NCI-H2227 treated with DMSO at 0.1 percent for 48 hours (cell line): ENCODE data around the gene MAP2K5.
A peak's percentile ranks its signal among the peaks of the same experiment; 100 is the strongest.
"Not testable (repeated sequence)": the region's sequence is repeated elsewhere in the genome, so short reads cannot be mapped to it uniquely, and the experiment has no call there.

ENCODE experiments used
- DNase-seq: peaks from one replicate; lab custom pipeline; 2025; lab: John Stamatoyannopoulos, UW

The MAP2K5 gene

GRCh38 chr15:67672834-67673233 lies 130.3 kb downstream of the MAP2K5 start:
- not testable (repeated sequence) for DNase-seq

- no peak for DNase-seq
These were observed 132.5 kb downstream of the MAP2K5 start for GRCh38 chr15:67674983-67675382.

DNA sequence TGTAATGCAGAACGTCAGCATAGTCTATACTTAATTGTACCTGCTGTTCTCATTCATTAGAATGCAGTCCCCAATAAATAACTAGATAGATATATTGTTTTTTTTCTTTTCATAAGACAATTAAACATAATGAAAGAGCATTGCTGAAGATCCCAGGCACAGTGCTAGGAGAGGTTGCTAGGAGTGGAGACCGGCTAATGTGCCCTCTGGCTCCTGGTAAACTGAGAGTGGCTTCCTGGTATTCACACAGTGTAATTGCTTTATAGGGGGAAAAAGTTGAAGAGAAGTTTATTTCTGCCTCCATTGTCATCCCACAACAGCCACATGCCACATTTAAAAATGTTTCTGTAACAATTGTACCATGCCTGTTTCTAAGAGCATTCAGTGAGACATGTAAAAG lies 135.6 kb downstream of the MAP2K5 start:
- no peak for DNase-seq

DNA sequence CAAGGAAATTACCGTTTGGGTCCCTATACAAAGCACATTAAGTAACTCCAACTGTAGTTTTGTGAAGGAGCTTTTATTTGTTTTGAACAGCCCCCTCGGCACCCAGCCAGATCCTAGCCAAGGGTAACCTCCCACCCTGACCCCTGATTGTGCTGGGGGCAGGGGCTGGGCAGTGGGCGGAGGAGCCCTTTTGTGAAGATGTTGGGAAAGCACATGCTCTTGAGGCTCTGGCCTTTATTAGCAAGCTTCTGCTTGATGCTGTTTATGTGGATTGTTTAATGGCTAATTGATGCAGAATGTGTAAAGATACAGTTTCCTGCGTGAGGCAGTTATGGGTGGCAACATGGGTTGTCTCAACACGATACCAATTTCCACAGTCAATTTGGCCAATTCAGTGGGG lies 136.5 kb downstream of the MAP2K5 start:
- DNase-seq: peak; percentile 72

DNA sequence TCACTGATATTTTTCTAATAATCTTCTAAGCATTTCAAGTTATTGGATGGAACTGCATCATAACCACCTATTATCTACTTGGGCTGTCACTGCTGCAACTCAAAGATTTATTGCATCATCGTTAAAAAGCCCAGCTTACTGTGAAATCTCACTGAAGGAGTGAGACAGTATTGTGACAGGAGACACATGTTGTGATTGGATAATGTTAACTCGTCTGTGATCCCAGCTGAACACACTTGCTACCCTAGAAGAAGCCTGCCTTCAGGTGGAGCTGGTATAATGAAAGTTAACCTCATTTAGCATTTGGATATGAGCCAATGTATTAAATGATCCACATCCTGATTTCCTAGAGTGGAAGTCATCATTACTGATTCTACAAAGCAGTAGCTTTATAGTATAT lies 138.1 kb downstream of the MAP2K5 start:
- DNase-seq: peak; percentile 13

GRCh38 chr15:67685008-67685599 lies 142.6 kb downstream of the MAP2K5 start:
- peak; percentile 6 for DNase-seq

DNA sequence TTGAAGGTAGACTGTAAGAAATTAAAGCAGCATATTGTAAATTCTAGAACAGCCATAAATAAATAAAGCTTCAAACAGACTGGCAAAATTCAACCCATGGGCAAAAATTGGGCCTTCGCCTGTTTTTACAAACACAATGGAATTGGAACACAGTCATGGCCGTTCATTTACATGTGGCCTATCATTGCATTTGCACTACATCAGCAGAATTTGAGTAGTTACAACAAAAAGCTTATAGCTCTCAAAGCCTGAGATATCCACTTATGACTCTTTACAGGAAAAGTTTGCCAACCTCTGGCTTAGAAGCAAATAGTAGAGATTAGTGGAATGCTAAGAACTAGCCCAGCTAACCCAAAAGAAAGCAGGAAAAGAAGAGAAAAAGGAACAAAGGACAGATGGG lies 143.2 kb downstream of the MAP2K5 start:
- no peak for DNase-seq

DNA sequence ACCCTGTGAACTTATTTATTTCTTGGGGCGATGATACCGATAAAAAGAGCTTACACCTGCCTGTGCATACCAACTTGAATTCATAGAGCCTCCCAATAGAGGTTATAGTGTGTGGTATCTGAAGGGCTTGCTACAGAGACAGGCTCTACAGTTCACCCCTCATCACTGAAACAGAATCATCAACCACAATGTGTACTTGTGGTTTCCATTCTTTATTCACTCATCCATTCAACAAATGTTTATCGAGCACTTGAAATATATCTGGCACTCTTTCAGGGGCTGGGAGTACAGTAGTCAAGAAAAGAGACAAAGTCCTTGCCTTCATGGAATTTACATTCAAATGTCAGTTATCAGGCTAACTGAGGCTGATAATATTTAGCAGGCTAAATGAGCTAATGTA lies 148.4 kb downstream of the MAP2K5 start:
- no peak for DNase-seq

GRCh38 chr15:67691450-67691849 lies 148.9 kb downstream of the MAP2K5 start:
- no peak for DNase-seq

GRCh38 chr15:67692573-67692972 lies 150.1 kb downstream of the MAP2K5 start:
- no peak for DNase-seq

DNA sequence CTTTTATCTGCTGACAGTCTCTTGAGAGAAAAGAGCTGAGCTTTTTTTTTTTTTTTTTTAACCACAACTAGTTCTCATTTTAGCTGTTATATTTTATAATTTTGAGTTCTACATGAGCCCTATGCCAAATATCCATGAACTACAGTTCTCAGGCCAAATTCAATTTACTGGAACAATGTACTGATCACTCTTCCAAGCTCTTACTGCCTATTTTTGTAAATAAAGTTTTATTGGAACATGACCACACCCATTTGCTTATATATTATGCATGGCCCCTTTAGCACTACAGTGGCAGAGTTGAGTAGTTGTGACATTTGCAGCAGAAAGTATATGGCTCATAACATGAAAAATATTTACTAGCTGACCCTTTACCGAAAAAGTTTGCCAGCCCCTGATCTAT lies 153.6 kb downstream of the MAP2K5 start:
- no peak for DNase-seq

- DNase-seq: no peak
These were observed 157.5 kb downstream of the MAP2K5 start for GRCh38 chr15:67700023-67700422.

- no peak for DNase-seq
These were observed 159.2 kb downstream of the MAP2K5 start for GRCh38 chr15:67701669-67702068.

DNA sequence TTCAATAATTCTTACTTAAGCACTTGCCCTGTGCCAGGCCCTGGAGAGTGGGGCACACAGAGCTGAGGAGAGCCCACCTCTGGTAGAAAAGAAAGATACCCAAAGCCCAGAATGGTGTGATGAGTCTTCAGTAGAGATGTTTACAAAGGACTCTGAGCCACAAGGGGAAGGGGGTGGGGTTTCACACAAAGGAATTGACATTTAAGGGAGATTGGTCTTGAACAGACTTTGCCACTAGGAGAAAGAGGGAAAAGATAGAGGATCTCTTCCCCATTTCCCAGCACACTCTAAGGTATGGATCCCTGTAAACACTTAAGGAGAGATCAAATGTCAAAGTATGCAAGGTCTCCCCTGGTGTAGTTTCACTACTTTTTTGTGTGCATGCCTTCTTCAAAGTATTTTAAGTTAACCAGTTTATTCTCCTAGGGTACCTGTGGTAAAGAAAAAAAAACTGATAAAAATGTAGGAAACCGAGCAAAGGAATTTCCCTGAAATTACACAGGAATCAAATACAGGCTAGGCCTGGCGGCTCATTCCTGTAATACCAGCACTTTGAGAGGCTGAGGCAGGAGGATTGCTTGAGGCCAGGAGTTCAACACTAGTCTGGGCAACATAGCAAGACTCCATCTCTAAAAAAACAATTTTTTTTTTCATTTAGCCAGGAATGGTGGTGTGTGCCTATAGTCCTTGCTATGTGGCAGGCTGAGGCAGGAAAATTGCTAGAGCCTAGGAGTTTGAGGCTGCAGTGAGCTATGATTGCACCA lies 165.2 kb downstream of the MAP2K5 start:
- no peak for DNase-seq

DNA sequence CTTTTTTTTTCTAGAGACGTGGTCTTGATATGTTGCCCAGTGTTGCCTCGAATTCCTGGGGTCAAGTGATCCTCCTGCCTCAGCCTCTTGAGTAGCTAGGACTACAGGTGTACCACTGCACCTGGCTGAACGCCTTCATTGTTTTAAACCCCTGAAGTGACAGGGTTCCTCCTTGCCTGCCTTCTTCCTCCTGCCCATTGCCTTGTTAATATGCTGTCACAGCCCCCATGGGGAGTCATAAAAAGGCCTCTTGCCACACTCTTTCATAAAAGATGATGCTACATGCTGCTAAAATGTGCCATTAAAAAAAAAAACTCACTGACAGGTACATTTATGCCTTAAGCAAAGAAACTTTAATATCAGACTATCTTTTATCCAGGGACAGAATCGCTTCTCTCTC lies 166.0 kb downstream of the MAP2K5 start:
- DNase-seq: no peak

DNA sequence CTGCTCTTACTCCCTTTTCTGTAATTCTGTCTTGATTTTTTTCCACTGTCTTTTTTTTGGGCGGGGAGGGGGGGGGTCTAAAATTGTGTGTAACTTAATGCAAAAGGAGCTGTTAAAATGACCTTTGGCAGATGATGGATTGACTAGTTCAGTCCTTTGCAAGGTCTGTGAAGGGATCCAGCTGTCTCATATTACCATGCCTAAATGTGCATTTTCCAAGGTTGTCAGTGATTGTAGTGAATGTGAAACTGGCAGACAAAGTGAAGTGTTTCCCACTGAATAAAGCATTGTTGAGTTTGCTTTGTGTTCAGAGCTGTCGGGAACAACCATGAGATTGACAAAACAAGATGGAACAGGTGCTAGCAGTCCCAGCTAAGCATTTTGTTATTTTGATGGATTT lies 172.7 kb downstream of the MAP2K5 start:
- peak; percentile 12 for DNase-seq

DNA sequence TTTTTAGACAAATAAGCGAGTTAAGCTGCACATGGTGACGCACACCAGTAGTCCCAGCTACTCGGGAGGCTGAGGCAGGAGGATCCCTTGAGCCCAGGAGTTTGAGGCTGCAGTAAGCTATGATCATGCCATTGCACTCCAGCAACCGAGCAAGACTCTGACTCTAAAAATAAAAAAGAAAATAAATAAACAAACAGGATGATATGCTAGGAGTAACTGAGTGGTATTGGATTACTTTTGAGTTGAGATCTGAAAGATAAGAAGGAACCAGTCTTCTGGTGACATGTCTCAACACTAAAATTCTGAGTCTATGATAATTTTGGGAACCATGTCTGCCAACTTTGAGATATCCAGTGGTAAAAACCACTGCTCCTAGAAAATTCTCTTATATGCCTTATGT lies 173.7 kb downstream of the MAP2K5 start:
- DNase-seq: no peak

- no peak for DNase-seq
These were observed 175.3 kb downstream of the MAP2K5 start for GRCh38 chr15:67717776-67718175.

GRCh38 chr15:67719330-67719959 lies 176.9 kb downstream of the MAP2K5 start:
- no peak for DNase-seq

- DNase-seq: no peak
These were observed 178.2 kb downstream of the MAP2K5 start for GRCh38 chr15:67720556-67721175.

DNA sequence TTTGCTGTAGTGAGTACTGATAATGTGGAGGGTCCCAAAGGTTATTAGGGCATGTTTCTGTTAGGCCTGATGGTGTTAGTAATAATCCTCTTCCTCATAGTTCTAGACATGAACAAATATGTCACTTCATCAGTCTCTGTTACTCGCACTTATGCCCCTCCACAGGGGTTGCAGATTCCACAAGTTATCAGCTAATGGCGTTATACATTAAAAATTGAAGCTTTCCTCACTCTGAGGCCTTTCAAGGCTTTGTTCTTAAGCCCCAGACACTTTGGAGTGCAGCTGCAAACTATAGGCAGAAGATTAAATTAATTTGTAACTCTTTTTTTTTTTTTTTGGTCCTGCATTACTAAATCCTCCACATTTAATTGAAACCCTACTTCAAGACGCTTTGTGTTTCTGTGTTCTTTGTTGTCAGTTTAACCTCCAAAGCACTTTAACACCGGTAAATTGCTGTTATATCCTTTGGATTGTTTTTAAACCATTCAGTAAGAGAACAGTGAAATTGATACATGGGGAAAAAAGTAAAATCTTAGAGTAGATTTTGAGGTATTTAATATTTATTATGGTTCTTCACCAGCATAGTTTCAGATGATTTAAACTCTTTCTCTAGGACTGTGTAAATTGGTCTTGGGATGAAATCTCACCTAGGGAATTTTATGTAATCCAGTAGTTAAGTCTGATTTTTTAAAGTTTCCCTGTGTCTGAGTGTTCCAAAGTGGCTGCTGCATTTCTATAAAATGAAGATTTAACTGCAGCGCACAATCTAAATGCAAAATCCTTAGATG lies 179.7 kb downstream of the MAP2K5 start:
- DNase-seq: no peak
